Omental fat pad (tissue), 4 donors: Measurements from ENCODE around the gene ECI1. TPM values are rescaled to one million over a fixed set of nuclear protein-coding genes. Genes with fewer than 3 reads are reported as not detected.

Experiments used
- ATAC-seq: fragments of 150-250 bp; one replicate; pipeline ENCODE4 v1.9.1; 2016; ENCODE audit warnings: mild to moderate bottlenecking, moderate library complexity; ENCODE audit not compliant: low FRiP score
- DNase-seq: peaks from one replicate; pipeline ENCODE4 v3.0.0-alpha.2; 2019; ENCODE audit warnings: low spot score
- total RNA-seq, 4 donors: library from RNA; depleted of rRNA; stranded (reverse); fragments of >200 nt; gene quantifications; one replicate each; pipeline ENCODE4 v1.1.0, GENCODE V29; 2016
- TF ChIP-seq, protein P1 (sequence below), 3 donors: fragments of 450-650 bp; IDR thresholded peaks; one replicate each; pipeline ENCODE4 v1.5.1; 2016 to 2017; ENCODE audit warnings: antibody characterized with exemption in 3 of 3, mild to moderate bottlenecking in 3 of 3, moderate library complexity in 2 of 3

The ECI1 gene
- total RNA-seq, 4 donors from 2014 or later: 26.2 to 66.5 (median 38.4) TPM

DNA sequence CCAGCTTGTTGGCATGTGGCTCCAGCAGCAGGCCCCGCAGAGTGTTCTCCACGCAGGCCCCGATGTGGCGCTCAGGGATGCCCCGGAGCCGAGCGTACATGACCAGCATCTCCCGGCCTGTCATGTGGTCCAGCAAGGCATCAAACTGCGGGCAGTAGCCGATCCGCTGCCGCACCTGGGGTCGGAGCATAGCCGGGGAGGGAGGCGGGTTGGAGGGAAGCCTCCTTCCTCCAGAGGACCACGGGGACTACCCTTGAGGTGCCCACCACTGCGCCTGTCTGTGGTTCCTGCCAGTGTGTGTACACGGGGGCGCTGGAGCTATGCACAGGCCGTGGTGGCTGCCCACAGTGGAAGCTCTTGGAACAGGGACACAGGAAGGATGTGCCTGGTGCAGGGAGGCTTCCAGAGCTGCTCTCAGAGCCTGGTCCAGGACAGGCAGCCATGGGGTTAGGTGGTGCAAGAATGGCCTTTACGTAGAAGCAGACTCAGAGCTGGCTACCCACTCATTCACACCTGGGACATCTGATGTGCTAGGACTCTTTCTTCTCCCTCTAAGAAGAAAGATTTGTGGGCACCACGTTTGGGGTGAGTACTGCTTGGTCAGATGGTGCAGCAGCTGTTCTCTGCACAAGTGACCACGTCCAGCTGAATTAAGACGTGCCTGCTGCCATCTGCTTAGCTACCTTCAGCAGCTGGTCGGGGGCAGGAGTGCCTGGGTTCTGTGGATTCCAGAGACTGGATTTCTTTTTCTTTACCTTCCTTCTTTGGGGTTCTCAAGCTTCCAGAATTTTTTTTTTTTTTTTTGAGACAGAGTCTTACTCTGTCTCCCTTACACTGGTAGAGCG is 27.8 kb upstream of the ECI1 start:
- TF ChIP-seq, protein P1, sequence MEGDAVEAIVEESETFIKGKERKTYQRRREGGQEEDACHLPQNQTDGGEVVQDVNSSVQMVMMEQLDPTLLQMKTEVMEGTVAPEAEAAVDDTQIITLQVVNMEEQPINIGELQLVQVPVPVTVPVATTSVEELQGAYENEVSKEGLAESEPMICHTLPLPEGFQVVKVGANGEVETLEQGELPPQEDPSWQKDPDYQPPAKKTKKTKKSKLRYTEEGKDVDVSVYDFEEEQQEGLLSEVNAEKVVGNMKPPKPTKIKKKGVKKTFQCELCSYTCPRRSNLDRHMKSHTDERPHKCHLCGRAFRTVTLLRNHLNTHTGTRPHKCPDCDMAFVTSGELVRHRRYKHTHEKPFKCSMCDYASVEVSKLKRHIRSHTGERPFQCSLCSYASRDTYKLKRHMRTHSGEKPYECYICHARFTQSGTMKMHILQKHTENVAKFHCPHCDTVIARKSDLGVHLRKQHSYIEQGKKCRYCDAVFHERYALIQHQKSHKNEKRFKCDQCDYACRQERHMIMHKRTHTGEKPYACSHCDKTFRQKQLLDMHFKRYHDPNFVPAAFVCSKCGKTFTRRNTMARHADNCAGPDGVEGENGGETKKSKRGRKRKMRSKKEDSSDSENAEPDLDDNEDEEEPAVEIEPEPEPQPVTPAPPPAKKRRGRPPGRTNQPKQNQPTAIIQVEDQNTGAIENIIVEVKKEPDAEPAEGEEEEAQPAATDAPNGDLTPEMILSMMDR (IDR thresholded peaks at IDR 0.05): no peak
- ATAC-seq (no peak), DNase-seq (no peak)

DNA sequence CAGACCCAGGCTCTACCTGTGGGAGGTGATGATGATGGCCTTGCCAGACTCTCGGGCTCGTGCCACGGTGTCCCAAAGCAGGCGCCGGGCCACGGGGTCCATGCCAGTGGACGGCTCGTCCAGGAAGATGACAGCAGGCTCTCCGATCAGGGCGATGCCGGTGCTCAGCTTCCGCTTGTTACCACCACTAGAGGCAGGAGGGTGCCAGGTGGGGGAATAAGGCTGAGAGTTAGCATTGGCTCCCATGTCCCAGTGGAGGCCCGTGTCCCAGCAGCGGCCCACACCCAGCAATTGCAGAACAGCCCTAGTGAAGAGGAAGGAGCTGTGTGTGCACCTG is 26.9 kb upstream of the ECI1 start:
- DNase-seq: no peak
- TF ChIP-seq, protein P1 (IDR thresholded peaks at IDR 0.05): no peak
- ATAC-seq: no peak

DNA sequence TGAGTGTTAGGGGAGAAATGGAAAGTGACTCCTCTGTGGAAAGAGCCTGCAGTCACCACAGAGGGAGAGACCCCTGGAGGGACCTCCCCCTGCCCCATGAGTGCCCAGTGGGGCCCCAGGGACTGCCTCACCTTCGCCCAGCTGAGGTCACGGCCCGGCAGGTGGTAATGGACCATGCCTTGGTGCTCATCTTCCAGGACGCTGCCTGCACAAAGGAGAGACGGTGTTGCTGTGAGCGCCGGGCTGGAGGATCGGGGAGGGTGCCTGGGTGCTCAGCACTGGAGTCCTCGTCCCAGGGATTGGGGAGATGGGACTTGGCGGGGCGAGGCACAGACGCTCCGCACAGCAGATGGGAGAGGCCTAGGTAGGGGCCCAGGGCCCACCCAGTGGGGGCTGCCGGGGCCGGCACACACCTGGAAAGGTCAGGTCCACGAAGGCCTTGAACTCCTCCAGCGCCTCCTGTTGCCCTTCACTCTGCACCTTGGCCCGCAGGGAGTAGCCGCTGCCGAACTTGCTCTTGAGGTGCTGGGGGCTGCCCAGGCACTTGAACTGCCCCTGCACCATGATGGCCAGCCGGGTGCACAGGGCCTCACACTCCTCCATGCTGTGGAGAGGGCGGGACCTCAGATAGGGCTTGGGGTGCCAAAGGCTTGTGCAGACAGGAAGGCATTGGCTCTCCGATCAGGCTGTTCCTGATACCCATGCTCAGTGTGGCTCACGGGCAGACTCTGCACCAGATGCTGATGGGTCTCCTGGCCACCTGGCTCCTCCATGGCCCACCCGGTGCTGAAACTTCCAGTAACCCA is 26.3 kb upstream of the ECI1 start:
- no peak for ATAC-seq
- no peak for DNase-seq
- TF ChIP-seq, protein P1 (IDR thresholded peaks at IDR 0.05): no peak

DNA sequence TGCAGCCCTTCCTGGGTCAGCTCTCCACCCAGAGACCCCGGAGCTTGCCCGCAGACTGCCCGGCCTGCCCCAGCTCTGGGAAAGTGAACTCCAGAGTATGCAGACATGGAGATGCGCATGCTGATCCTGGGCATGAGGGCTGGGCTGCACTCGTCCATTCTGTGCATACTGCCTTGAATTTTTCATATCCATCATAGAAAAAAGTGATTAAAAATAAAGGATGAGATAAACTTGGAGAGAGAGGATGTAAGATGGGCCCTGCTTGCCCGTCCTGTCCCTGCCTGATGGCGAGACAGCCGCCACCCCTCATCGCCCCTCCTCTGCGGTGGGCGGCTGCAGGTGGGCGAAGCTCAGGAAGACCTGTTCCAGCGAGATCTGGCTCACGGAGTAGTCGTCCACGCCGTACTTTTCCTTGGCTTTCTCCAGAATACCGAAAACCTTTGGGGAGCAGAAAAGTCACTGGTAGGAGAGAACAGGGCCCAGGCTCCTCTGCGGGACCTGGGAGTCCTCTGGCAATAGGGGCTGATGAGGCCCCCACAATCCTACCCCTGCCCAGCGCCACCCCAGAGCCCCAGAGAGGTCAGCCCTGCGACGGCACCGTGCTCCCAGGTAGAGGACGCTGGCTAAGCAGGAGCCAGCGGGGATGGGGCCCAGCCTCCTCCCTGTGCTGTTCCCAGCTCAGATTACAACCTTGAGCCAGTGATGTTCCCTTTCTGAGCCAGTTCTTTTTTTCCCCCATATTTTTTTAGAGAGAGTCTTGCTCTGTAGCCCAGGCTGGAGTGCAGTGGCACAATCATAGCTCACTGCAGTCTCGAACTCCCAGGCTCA is 25.2 kb upstream of the ECI1 start:
- TF ChIP-seq, protein P1 (IDR thresholded peaks at IDR 0.05): no peak
- DNase-seq: no peak
- ATAC-seq: no peak

DNA sequence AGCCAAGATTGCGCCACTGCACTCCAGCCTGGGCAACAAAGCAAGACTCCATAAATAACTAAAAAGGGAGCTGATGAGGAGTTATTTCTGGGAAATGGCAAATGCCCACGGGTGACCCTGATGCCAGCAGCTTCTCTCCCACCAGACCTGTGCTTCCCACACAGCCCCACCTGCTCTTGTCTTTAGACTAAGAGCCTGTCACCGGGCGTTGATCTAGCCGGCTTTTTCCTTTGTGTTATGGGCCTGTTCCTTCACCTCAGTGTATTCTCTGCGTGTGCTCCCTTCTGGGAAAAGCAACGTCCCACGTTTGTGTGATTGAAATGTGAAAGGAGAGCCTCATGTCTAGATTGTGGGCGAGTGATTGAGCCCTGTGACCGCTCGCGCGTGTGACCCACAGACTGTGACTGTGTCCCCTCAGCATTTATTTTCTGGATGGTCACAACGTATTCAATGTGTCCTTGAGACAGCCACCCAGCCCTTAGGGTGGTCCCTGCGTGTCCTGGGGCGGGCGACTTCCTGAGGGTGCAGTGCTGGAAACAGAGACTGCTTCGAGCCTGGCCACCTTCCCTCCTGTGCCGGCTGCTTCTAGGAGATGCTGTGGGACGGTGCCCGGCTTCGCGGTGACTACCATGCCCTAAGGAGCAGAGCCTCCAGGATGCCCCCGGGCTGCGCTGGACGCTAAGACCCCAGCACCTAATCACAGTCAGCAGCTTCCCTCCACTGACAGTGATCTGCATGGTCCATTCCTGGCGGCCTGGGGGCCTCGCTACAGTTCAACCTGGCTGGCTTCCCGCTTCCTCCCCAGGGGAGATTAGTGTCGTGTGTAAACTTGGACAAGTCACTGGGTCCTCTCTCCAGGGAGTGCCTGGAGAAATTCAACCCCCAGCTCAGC is 24.3 kb upstream of the ECI1 start:
- TF ChIP-seq, protein P1 (IDR thresholded peaks at IDR 0.05): no peak
- ATAC-seq: no peak
- DNase-seq: no peak

DNA sequence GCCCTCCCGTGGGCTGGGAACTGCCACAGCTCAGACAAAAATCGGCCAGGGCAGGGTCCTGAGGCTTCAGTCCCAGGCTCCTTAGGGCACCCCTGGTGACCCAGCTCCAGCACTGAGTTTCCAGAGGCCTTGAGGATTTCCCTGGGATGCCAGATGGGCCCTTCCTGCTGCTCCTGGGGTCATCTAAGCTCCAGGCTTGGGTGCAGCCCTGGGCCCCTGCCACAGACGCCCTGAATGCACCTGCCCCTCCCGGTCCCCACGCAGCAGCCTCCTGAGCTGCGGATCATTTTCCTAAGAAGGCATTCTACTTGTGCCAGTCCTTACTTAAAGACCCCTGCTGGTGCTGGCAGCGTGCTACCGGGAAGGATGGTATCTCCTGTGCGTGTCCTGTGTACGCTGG is 22.5 kb upstream of the ECI1 start:
- DNase-seq (no peak), ATAC-seq (no peak)
- TF ChIP-seq, protein P1 (IDR thresholded peaks at IDR 0.05): no peak
